ENCODE results near the gene KRT26. TPM values are rescaled to one million over a fixed set of nuclear protein-coding genes. Genes with fewer than 3 reads are reported as not detected.
"Not testable (repeated sequence)": the region's sequence is repeated elsewhere in the genome, so short reads cannot be mapped to it uniquely, and the experiment has no call there.

Gene KRT26
- total RNA-seq, 4 donors from 2014 or later: not detected

- intact Hi-C loops (cut with DNase I; ENCODE audit: low total_unique reads): no loop called here
- H3K27me3 ChIP-seq: no peaks in the 10 kb centered on the region
Measured at GRCh38 chr17:40818343-40818732, 46.3 kb upstream of the KRT26 start.

GRCh38 chr17:40817103-40817682 is 45.2 kb upstream of the KRT26 start:
- H3K27ac ChIP-seq: no peak overlapping the region
- no peak for TF ChIP-seq CTCF (IDR thresholded peaks at IDR 0.05)
- TF ChIP-seq POLR2A (IDR thresholded peaks at IDR 0.05): no peak
- intact Hi-C loops (cut with DNase I; ENCODE audit: low total_unique reads): no loop called here
- no peaks in the 10 kb centered on the region for H3K27me3 ChIP-seq
- H3K4me3 ChIP-seq: no peak overlapping the region
- peaks cover 0 to 6% of the 10 kb centered on the region in 2 donors for H3K4me1 ChIP-seq
- no peaks in the 10 kb centered on the region for H3K36me3 ChIP-seq
- no peak for DNase-seq
- no peaks in the 10 kb centered on the region for H3K9me3 ChIP-seq

More at GRCh38 chr17:40818343-40818732, 46.3 kb upstream of the KRT26 start:
- Histone ChIP-seq H3K27ac (peak overlapping the region; percentile 78 to 92), H3K9me3 (no peaks in the 10 kb centered on the region), H3K4me1 (peaks cover 0 to 6% of the 10 kb centered on the region in 2 donors), H3K36me3 (no peaks in the 10 kb centered on the region), H3K4me3 (peak overlapping the region; percentile 40 to 93)
- DNase-seq: no peak
- TF ChIP-seq POLR2A (IDR thresholded peaks at IDR 0.05): no peak
- no peak for TF ChIP-seq CTCF (IDR thresholded peaks at IDR 0.05)

GRCh38 chr17:40816569-40816968 is 44.6 kb upstream of the KRT26 start:
- Histone ChIP-seq H3K4me1 (peaks cover 0 to 6% of the 10 kb centered on the region in 2 donors), H3K9me3 (no peaks in the 10 kb centered on the region), H3K36me3 (no peaks in the 10 kb centered on the region), H3K27me3 (peaks cover 0 to 5% of the 10 kb centered on the region in 2 donors), H3K4me3 (no peak overlapping the region), H3K27ac (no peak overlapping the region)
- intact Hi-C loops (cut with DNase I; ENCODE audit: low total_unique reads): no loop called here
- no peak for TF ChIP-seq POLR2A (IDR thresholded peaks at IDR 0.05)
- TF ChIP-seq CTCF (IDR thresholded peaks at IDR 0.05): no peak
- no peak for DNase-seq

GRCh38 chr17:40815381-40815780 is 43.4 kb upstream of the KRT26 start:
- no peak overlapping the region for H3K4me3 ChIP-seq
- no peak overlapping the region for H3K27ac ChIP-seq
- no peak for DNase-seq
- TF ChIP-seq POLR2A (IDR thresholded peaks at IDR 0.05) (no peak), CTCF (IDR thresholded peaks at IDR 0.05) (no peak)
- H3K36me3 ChIP-seq: no peaks in the 10 kb centered on the region
- no peaks in the 10 kb centered on the region for H3K9me3 ChIP-seq
- peaks cover 0 to 6% of the 10 kb centered on the region in 2 donors for H3K4me1 ChIP-seq
- peaks cover 0 to 5% of the 10 kb centered on the region in 2 donors for H3K27me3 ChIP-seq
- intact Hi-C loops (cut with DNase I; ENCODE audit: low total_unique reads): no loop called here

- H3K9me3 ChIP-seq; H3K4me3 ChIP-seq; DNase-seq; H3K4me1 ChIP-seq; intact Hi-C loops (cut with DNase I; ENCODE audit: low total_unique reads); H3K36me3 ChIP-seq; H3K27ac ChIP-seq; H3K27me3 ChIP-seq: not testable (repeated sequence)
Measured at GRCh38 chr17:40814657-40815056, 42.7 kb upstream of the KRT26 start.

- Histone ChIP-seq H3K27me3 (peaks cover 0 to 5% of the 10 kb centered on the region in 2 donors), H3K4me3 (no peak overlapping the region), H3K4me1 (peaks cover 0 to 6% of the 10 kb centered on the region in 2 donors), H3K9me3 (no peaks in the 10 kb centered on the region), H3K36me3 (no peaks in the 10 kb centered on the region), H3K27ac (no peak overlapping the region)
- intact Hi-C loops (cut with DNase I; ENCODE audit: low total_unique reads): no loop called here
- TF ChIP-seq CTCF (IDR thresholded peaks at IDR 0.05) (no peak), POLR2A (IDR thresholded peaks at IDR 0.05) (no peak)
- no peak for DNase-seq
Measured at GRCh38 chr17:40813804-40814203, 41.8 kb upstream of the KRT26 start.

Data from uterus (tissue), 4 donors.